PC-3 (cell line): Measurements from ENCODE around the gene TGIF1. TPM values are rescaled to one million over a fixed set of nuclear protein-coding genes. Genes with fewer than 3 reads are reported as not detected.
"Not testable (repeated sequence)": the region's sequence is repeated elsewhere in the genome, so short reads cannot be mapped to it uniquely, and the experiment has no call there.

ENCODE experiments used
- ATAC-seq: fragments of 200-7000 bp; cut with Tn5 transposase; 2 replicates; pipeline ENCODE4 v1.9.1; 2020; ENCODE audit warnings: mild to moderate bottlenecking, moderate library complexity
- BruUV-seq: library from RNA; stranded (reverse); fragments of 400-500 nt; replicated peaks from 2 replicates; lab custom pipeline; 2021; lab: Mats Ljungman, UMichigan
- CTCF ChIA-PET: fragments of 300-600 bp; sonication (Branson Sonifier 250); formaldehyde crosslinking; loops from one replicate; lab custom pipeline; 2022; ENCODE audit warnings: antibody characterized with exemption; lab: Charles Lee
- POLR2A ChIA-PET: fragments of 300-600 bp; sonication (Branson Sonifier 250); formaldehyde crosslinking; loops from one replicate; lab custom pipeline; 2022; ENCODE audit warnings: antibody characterized with exemption; ENCODE audit not compliant: unreplicated experiment; lab: Charles Lee
- DNase-seq: peaks from one replicate; pipeline ENCODE4 v3.0.0-alpha.2; 2015
- H2AFZ ChIP-seq: fragments of 300-600 bp; sonication (generic); 2 replicates; pipeline ENCODE4 v1.6.0; 2016; ENCODE audit warnings: antibody characterized with exemption, low read length
- H3F3A ChIP-seq: fragments of 300-600 bp; sonication (generic); one replicate; pipeline ENCODE4 v1.6.0; 2017; ENCODE audit warnings: antibody characterized with exemption, low read length, control low read depth, mild to moderate bottlenecking; ENCODE audit not compliant: unreplicated experiment
- H3K27ac ChIP-seq: fragments of 300-600 bp; sonication (generic); 2 replicates; pipeline ENCODE4 v1.5.1; 2016; ENCODE audit warnings: mild to moderate bottlenecking, low read length
- H3K27me3 ChIP-seq: fragments of 300-600 bp; sonication (generic); 2 replicates; pipeline ENCODE4 v1.6.1; 2016; ENCODE audit warnings: low read length, mixed read lengths
- H3K36me3 ChIP-seq: fragments of 300-600 bp; sonication (generic); 2 replicates; pipeline ENCODE4 v1.6.1; 2016; ENCODE audit warnings: low read depth, mixed run types, low read length, mixed read lengths
- H3K4me1 ChIP-seq: fragments of 300-600 bp; sonication (generic); 2 replicates; pipeline ENCODE4 v1.5.1; 2016; ENCODE audit warnings: low read length; ENCODE audit not compliant: insufficient read depth
- H3K4me2 ChIP-seq: fragments of 300-600 bp; sonication (generic); 2 replicates; pipeline ENCODE4 v1.6.0; 2016; ENCODE audit warnings: low read length
- H3K4me3 ChIP-seq: fragments of 300-600 bp; sonication (generic); 2 replicates; pipeline ENCODE4 v1.5.1; 2016; ENCODE audit warnings: mild to moderate bottlenecking, low read length, mixed read lengths
- H3K79me2 ChIP-seq: fragments of 300-600 bp; sonication (generic); 2 replicates; pipeline ENCODE4 v1.6.1; 2017; ENCODE audit warnings: low read length, mixed read lengths
- H3K9ac ChIP-seq: fragments of 300-600 bp; sonication (generic); 2 replicates; pipeline ENCODE4 v1.6.0; 2016; ENCODE audit warnings: mild to moderate bottlenecking, low read length
- H3K9me2 ChIP-seq: fragments of 300-600 bp; sonication (generic); replicated peaks from 2 replicates; pipeline ENCODE4 v1.6.1; 2016; ENCODE audit warnings: mixed run types, low read length, mixed read lengths
- H3K9me3 ChIP-seq: fragments of 300-600 bp; sonication (generic); 2 replicates; pipeline ENCODE4 v1.6.1; 2016; ENCODE audit warnings: low read length, mixed read lengths
- H4K20me1 ChIP-seq: fragments of 300-600 bp; sonication (generic); 2 replicates; pipeline ENCODE4 v1.6.1; 2016; ENCODE audit warnings: low read length, mixed read lengths
- CTCF ChIP-seq: fragments of 300-600 bp; sonication (generic); conservative IDR thresholded peaks from 2 replicates; pipeline ENCODE4 v1.5.1; 2017; ENCODE audit warnings: antibody characterized with exemption, low read depth, mild to moderate bottlenecking, low read length
- EZH2 ChIP-seq: fragments of 300-600 bp; sonication (generic); IDR thresholded peaks from one replicate; pipeline ENCODE4 v1.6.1; 2017; ENCODE audit warnings: antibody characterized with exemption, mild to moderate bottlenecking, low read length; ENCODE audit not compliant: unreplicated experiment
- EZH2phosphoT487 ChIP-seq: fragments of 300-600 bp; sonication (generic); IDR thresholded peaks from 2 replicates; pipeline ENCODE4 v1.6.1; 2018; ENCODE audit warnings: mild to moderate bottlenecking, antibody characterized with exemption, low read length, borderline replicate concordance
- intact Hi-C: fragments of 100-400 bp; cut with micrococcal nuclease; formaldehyde crosslinking; loops from 2 replicates; pipeline ENCODE4 v1.9.0; 2023
- total RNA-seq: library from RNA; depleted of rRNA; stranded (reverse); fragments of >200 nt; gene quantifications from 2 replicates; pipeline ENCODE4 v1.2.3, GENCODE V29; 2014

The TGIF1 gene
- total RNA-seq, 1 experiment from 2014 or later: 114 TPM

GRCh38 chr18:3411327-3411726 lies 38.6 kb upstream of the TGIF1 start:
- H3K79me2 ChIP-seq: no peaks in the 10 kb centered on the region
- H3K9me2 ChIP-seq: no peaks in the 10 kb centered on the region; the same call in 1 of the 2 replicates
- H3K4me1 ChIP-seq: peaks cover 34% of the 10 kb centered on the region
- no peak overlapping the region for H3K9ac ChIP-seq
- ChIA-PET POLR2A (no interaction called here), CTCF (no interaction called here)
- no peaks in the 10 kb centered on the region for H3K9me3 ChIP-seq
- no peak for DNase-seq
- H3F3A ChIP-seq: no peaks in the 10 kb centered on the region
- peak overlapping the region; percentile 70 for H3K27ac ChIP-seq
- intact Hi-C loops: no loop called here
- 0 out of 2 replicates have a peak overlapping the region, but pooled peaks have one; percentile 5 for H3K4me2 ChIP-seq
- no peaks in the 10 kb centered on the region for H3K27me3 ChIP-seq
- no peak overlapping the region for H3K4me3 ChIP-seq
- no peaks in the 10 kb centered on the region for H4K20me1 ChIP-seq
- no peaks in the 10 kb centered on the region for H3K36me3 ChIP-seq
- no peak for ATAC-seq
- TF ChIP-seq EZH2: no peak
- no peak for TF ChIP-seq EZH2phosphoT487
- no peak for TF ChIP-seq CTCF
- no TSS peak for BruUV-seq
- H2AFZ ChIP-seq: no peak overlapping the region

DNA sequence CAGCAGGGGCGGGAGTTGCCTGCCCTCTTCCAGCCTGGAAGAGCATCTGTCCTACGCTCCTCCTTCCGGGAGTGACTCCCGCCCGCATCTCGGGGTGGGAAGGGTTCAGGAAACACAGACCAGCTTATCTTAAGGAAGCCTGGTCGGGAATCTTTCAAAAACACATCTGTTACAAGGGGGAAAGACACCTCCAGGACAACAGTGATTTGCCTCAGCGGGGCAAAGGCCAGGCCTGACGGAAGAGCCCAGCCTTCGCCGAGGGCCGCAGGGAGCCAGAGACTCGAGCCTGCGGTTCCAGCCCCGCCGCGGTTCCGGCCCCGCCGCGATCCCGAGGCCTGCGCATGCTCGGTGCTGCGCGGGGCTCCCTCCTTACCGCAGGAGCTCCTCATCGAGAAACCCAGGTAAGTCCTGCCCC lies 38.1 kb upstream of the TGIF1 start:
- Histone ChIP-seq H3K9me3 (no peaks in the 10 kb centered on the region), H3K9me2 (no peaks in the 10 kb centered on the region; the same call in 1 of the 2 replicates), H3K4me3 (no peak overlapping the region), H3K9ac (no peak overlapping the region), H3K27ac (peak overlapping the region; percentile 70), H3K4me1 (peaks cover 34% of the 10 kb centered on the region), H2AFZ (no peak overlapping the region), H3F3A (no peaks in the 10 kb centered on the region), H3K27me3 (no peaks in the 10 kb centered on the region), H3K36me3 (no peaks in the 10 kb centered on the region), H3K79me2 (no peaks in the 10 kb centered on the region), H4K20me1 (no peaks in the 10 kb centered on the region), H3K4me2 (peak overlapping the region; percentile 48)
- DNase-seq: no peak
- intact Hi-C loops: no loop called here
- ChIA-PET POLR2A (no interaction called here), CTCF (no interaction called here)
- TF ChIP-seq EZH2phosphoT487: no peak
- no peak for TF ChIP-seq CTCF
- TF ChIP-seq EZH2: no peak
- no peak for ATAC-seq
- BruUV-seq: no TSS peak

DNA sequence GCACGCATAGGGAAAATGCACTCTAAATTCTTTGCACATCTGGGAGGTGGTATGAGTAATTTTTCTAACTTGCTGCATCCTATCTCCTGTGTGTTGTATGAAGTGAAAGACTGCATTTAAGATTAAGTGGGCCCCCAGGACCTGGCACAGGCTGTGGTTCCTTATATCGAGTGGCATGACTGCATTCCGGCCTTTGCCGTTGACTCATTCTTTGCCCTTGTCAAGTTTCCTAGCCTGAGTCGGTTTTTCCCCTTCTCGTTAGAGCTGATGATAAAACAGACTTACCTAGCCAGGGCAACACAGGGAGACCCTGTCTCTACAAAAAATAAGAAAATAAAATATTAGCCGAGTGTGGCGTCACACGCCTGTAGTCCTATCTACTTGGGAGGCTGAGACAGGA lies 37.4 kb upstream of the TGIF1 start:
- peak overlapping the region; percentile 51; the same call in 1 of the 2 replicates for H3K4me2 ChIP-seq
- H2AFZ ChIP-seq, H3K9me3 ChIP-seq, H3K9me2 ChIP-seq, H3K79me2 ChIP-seq, H3K27me3 ChIP-seq, H3K4me3 ChIP-seq, POLR2A ChIA-PET, H3K36me3 ChIP-seq, H3F3A ChIP-seq, H4K20me1 ChIP-seq, BruUV-seq, intact Hi-C loops, H3K9ac ChIP-seq: not testable (repeated sequence)
- peak; percentile 87 for ATAC-seq
- peak overlapping the region; percentile 70 for H3K27ac ChIP-seq
- peaks cover 34% of the 10 kb centered on the region for H3K4me1 ChIP-seq
- peak; percentile 93 for DNase-seq
- CTCF ChIA-PET: interaction anchor here (0.7 kb wide), 1 partner anchor 115 kb away, joined by 6 read pairs; no protein-coding TSS in a partner anchor
